Rectal smooth muscle tissue (tissue), 1 donor: ENCODE measurements around the gene AP2S1.
"Not testable (repeated sequence)": the region's sequence is repeated elsewhere in the genome, so short reads cannot be mapped to it uniquely, and the experiment has no call there.

Experiments used
- H3K27ac ChIP-seq: one replicate; pipeline ENCODE4 v1.7.0; 2013; ENCODE audit warnings: low read depth, low read length, inconsistent platforms
- H3K27me3 ChIP-seq: one replicate; pipeline ENCODE4 v1.7.0; 2013; ENCODE audit warnings: low read length; ENCODE audit not compliant: control insufficient read depth, insufficient read depth
- H3K36me3 ChIP-seq: one replicate; pipeline ENCODE4 v1.7.0; 2013; ENCODE audit warnings: low read length; ENCODE audit not compliant: control insufficient read depth, insufficient read depth
- H3K4me1 ChIP-seq: one replicate; pipeline ENCODE4 v1.7.0; 2013; ENCODE audit warnings: low read length; ENCODE audit not compliant: control insufficient read depth, insufficient read depth
- H3K4me3 ChIP-seq: one replicate; pipeline ENCODE4 v1.7.0; 2013; ENCODE audit warnings: low read length
- H3K9ac ChIP-seq: one replicate; pipeline ENCODE4 v1.7.0; 2013; ENCODE audit warnings: low read length

The AP2S1 gene

DNA sequence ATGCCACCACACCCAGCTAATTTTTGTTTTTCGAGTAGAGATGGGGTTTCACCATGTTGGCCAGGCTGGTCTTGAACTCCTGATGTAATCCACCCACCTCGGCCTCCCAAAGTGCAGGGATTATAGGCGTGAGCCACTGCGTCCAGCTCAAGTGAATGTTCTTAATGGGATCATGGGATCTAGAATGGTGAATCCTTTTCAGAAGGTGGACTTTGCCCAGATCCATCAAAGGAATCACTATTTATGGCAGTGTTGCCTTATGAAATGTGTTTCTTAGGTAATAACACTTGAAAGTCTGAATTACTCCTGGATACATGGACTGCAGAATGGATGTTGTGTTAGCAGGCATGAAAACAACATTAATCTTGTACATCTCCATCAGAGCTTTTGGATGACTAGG, 30.4 kb upstream of the AP2S1 start:
- no peak overlapping the region for H3K4me3 ChIP-seq
- no peaks in the 10 kb centered on the region for H3K4me1 ChIP-seq
- H3K9ac ChIP-seq: no peak overlapping the region
- no peaks in the 10 kb centered on the region for H3K36me3 ChIP-seq
- no peaks in the 10 kb centered on the region for H3K27me3 ChIP-seq
- no peak overlapping the region for H3K27ac ChIP-seq

DNA sequence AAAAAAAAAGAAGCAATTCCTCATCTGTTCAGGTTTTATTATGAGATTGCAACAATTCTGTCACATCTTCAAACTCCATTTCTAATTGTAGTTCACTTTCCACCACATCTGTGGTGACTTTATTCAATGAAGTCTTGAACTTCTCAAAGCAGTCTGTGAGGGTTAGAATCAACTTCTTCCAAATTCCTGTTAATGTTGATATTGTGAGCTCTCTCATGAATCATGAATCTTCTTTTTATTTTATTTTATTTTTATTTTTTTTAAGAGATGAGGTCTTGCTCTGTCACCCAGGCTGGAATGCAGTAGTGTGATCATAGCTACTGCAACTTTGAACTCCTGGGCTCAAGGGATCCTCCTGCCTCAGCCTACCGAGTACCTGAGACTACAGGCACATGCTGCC, 29.8 kb upstream of the AP2S1 start:
- no peak overlapping the region for H3K9ac ChIP-seq
- H3K4me1 ChIP-seq: no peaks in the 10 kb centered on the region
- no peak overlapping the region for H3K4me3 ChIP-seq
- no peaks in the 10 kb centered on the region for H3K36me3 ChIP-seq
- H3K27me3 ChIP-seq: no peaks in the 10 kb centered on the region
- no peak overlapping the region for H3K27ac ChIP-seq

DNA sequence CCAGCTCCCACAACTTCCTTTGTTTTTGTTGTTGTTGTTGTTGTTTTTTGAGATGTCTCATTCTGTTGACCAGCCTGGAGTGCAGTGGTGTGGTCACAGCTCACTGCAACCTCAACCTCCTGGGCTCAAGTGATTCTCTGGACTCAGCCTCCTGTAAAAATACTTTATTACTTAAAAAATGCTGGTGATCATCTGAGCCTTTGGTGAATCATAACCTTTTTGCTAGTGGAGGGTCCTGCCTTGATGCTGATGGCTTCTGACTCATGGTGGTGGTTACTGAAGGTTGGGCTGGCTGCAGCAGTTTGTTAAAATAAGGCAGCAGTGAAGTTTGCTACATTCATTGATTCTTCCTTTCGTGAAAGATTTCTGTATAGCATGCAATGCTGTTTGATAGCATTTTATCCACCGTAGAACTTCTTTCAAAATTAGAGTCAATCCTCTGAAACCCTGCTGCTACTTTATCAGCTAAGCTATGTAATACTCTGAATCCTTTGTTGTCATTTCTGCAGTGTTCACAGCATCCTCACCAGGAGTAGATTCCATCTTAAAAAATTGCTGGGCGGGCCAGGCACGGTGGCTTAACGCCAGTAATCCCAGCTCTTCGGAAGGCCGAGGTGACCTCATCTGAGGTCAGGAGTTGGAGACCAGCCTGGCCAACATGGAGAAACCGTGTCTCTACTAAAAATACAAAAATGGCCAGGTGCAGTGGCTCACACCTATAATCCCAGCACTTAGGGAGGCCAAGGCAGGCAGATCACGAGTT, 28.1 kb upstream of the AP2S1 start:
- H3K9ac ChIP-seq: no peak overlapping the region
- H3K27me3 ChIP-seq: no peaks in the 10 kb centered on the region
- H3K4me3 ChIP-seq: no peak overlapping the region
- no peaks in the 10 kb centered on the region for H3K36me3 ChIP-seq
- H3K4me1 ChIP-seq: no peaks in the 10 kb centered on the region
- no peak overlapping the region for H3K27ac ChIP-seq

DNA sequence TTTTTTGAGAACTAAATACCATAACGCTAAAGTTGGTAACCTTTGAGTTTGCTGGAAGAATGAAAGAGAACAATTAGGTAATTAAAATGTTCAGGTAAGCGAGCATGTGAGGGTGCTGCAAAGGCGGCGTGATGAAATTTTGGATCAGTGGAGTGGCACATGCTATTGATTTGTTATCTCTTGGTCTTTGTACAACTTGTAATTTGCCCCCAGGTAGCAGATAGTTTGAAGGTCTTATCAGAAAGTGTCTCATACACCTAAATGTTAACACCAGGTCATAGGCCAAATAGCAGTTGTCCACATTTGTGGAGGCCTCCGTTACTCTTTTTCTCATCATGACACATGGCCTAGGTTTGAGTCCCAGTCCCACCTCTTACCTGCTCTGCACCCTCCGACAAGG, 25.0 kb upstream of the AP2S1 start:
- H3K9ac ChIP-seq: no peak overlapping the region
- no peaks in the 10 kb centered on the region for H3K27me3 ChIP-seq
- no peak overlapping the region for H3K27ac ChIP-seq
- H3K4me1 ChIP-seq: no peaks in the 10 kb centered on the region
- H3K4me3 ChIP-seq: no peak overlapping the region
- H3K36me3 ChIP-seq: no peaks in the 10 kb centered on the region

DNA sequence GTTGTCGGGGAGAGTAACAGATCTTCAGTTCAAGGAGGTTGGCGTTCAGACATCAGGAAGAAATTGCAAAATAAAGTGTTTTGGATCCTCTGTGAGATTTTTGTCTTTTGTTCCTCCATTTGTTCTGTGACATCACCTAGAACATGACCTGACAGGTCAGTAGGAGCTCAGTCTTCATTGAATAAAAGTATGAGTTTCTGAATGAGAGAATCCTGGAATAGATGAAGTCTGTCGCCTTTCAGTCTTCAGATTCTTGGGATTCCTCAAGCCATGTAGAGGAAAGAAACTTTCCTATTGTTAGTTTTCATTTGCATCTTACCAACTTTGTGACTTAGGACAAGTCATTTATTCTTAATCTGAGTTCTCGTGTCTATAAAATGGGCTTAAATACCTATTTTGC, 24.6 kb upstream of the AP2S1 start:
- Histone ChIP-seq H3K27ac (no peak overlapping the region), H3K4me3 (no peak overlapping the region)

DNA sequence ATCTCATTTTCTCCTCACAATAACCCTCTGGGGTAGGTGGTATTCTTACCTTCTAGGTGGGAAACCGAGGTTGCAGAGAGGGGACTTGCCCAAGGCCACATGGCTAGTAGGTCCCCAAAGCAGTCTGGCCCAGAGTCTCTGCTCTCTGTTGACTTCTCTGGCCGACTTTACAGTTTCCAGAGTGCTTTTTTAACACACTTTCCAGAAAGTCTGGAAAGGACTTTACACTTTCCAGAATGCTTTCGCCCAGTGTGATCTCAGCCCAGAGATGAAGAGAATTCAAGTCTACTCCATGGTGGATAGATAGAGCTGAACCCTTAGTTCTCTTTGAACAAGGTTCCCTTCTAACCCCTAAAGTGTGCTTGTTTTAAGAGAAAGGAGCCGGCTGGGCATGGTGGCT, 22.3 kb upstream of the AP2S1 start:
- Histone ChIP-seq H3K27me3 (no peaks in the 10 kb centered on the region), H3K9ac (no peak overlapping the region), H3K4me3 (no peak overlapping the region), H3K27ac (no peak overlapping the region), H3K36me3 (no peaks in the 10 kb centered on the region), H3K4me1 (no peaks in the 10 kb centered on the region)

More for the DNA sequence above, 24.6 kb upstream of the AP2S1 start:
- no peaks in the 10 kb centered on the region for H3K36me3 ChIP-seq
- no peak overlapping the region for H3K9ac ChIP-seq
- H3K4me1 ChIP-seq: no peaks in the 10 kb centered on the region
- H3K27me3 ChIP-seq: no peaks in the 10 kb centered on the region

DNA sequence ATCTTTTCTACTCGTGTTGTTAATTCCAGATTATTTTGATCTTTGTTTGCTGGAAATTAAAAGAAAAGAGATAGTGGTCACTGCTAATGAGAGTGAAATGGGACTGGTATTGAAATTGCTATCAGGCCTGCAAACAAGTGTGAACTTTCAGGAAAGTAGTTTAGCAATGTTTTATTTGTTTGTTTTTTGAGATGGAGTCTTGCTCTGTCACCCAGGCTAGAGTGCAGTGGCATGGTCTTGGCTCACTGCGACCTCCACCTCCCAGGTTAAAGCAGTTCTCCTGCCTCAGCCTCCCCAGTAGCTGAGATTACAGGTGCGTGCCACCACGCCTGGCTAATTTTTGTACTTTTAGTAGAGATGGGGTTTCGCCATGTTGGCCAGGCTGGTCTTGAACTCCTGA, 20.5 kb upstream of the AP2S1 start:
- not testable (repeated sequence) for H3K9ac ChIP-seq, H3K4me3 ChIP-seq, H3K27ac ChIP-seq, H3K4me1 ChIP-seq, H3K27me3 ChIP-seq, H3K36me3 ChIP-seq

DNA sequence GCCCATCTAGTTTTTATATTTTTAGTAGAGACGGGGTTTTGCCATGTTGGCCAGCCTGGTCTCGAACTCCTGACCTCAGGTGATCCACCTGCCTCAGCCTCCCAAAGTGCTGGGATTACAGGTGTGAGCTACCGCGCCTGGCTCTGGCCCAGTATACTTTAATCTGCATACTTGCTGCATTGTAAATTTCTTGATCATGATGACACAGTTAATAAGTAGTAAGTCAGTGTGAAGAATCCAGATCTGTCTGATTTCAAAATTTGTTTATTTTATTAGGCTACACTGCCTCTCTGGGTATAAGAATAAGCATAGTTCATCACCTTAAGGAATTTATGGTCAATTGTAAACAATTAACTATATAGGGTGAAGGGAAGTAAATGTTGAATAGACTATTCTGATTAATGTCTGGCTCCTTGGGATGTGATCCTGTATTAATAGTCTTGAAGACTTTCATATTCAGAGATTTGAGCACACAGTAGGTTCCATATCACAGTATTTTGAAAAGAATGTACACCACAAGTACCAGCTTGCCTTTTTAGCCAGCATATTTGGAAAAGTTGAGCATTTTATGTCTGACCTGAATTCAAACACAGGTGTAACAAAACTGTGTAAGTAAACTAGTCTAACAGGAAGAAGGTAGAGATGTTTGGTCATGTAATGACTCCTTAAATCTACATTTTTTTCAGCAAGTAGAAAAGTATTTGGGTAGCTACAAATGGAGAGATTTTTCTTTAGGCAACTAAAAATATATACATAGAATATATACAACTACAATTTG, 17.6 kb upstream of the AP2S1 start:
- Histone ChIP-seq H3K27me3 (no peaks in the 10 kb centered on the region), H3K36me3 (no peaks in the 10 kb centered on the region), H3K4me3 (no peak overlapping the region), H3K4me1 (peaks cover 10% of the 10 kb centered on the region), H3K27ac (no peak overlapping the region), H3K9ac (no peak overlapping the region)

DNA sequence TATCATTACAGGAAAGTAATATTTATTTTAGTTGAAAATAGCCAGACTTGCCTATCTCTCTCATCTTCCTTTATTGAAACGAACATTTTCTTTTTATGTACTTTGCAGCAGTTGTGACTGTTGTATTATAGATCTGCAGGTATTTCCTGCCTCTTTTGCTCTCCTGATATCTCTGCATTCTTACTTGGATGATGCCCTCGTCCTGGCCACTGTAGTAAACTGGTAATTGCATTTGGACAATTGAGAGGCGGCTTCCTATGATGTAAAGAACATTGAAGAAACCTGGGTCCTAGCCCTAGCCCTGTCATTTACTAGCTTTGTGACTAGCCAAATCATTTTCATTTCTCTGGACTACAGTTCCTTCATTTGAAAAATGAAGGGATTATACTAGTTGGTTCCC, 16.5 kb upstream of the AP2S1 start:
- no peak overlapping the region for H3K27ac ChIP-seq
- no peak overlapping the region for H3K4me3 ChIP-seq
- H3K4me1 ChIP-seq: peaks cover 12% of the 10 kb centered on the region
- H3K9ac ChIP-seq: no peak overlapping the region
- H3K27me3 ChIP-seq: no peaks in the 10 kb centered on the region
- H3K36me3 ChIP-seq: no peaks in the 10 kb centered on the region

DNA sequence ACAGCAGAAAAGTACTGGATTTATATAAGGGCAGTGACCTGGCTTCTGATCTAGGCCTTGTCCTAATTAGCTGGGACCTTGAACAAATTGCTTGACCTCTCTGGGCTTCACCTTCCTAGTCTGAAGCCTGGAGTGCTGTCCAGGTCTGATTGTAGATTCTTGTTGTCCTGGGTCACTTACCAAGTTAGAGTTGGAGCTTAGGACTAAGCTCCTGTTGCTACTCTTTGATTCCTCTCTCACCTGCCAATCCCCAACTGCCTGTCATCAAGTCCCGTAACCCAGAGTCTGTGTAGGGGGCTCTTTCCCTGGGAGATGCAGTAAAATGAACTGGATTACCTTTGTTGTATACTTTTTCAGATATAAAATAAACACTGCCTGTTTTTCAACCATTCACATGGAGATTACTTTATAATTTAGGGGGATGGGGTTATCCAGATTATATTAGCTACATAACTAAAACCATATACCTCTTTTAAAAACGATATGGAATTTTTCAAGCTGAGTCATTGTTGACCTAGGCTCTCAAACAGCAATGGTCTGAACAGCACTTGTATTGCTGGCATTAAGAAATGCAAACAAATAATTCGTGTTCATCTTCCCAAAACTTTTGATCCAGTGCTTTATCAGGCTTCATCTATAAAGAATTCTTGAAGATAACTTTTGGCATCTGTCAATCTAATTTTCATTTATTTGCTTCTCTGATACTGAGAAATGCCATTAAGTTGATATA, 15.9 kb upstream of the AP2S1 start:
- H3K27me3 ChIP-seq: no peaks in the 10 kb centered on the region
- no peaks in the 10 kb centered on the region for H3K36me3 ChIP-seq
- H3K9ac ChIP-seq: no peak overlapping the region
- H3K27ac ChIP-seq: no peak overlapping the region
- no peak overlapping the region for H3K4me3 ChIP-seq
- peaks cover 16% of the 10 kb centered on the region for H3K4me1 ChIP-seq

DNA sequence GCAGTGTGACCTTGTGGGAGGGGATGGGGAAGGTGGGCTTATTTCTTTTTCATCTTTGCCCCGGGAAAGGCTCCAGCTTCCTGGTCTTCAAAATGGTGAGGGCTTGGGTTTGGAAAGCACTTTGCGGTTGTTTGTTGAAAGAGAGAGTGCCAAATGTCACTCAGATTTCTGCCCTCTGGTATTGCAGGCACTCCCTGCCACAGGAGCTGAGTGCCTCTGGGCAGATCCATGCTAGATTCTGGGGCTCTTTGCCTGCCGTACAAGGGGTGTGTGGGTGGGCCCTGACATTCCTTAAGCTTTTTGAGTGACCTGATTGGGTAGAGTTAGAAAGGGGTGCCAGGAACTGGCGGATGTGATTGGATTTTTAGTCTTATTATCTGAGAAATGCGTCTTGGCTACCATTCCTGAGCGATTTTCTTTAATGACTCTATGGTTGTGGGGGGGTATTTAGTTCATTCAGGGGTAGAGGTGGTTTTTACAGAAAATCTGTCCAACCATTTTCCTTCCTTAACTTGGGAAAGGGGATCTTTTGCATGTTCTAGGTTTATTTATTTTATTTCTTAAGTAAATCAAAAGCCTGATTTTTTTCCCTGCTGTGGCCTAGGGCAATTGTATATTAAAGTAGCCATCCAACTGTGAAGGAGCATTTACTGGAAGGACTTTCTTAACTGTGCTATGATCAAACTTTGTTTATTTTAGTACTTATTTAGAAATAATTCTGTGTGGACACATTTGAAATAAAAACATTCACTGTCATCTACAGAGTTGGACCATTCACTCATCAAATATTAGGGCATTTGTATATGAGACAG, 13.4 kb upstream of the AP2S1 start:
- H3K4me1 ChIP-seq: peaks cover 16% of the 10 kb centered on the region
- peak overlapping the region; percentile 33 for H3K4me3 ChIP-seq
- no peak overlapping the region for H3K9ac ChIP-seq
- no peak overlapping the region for H3K27ac ChIP-seq
- H3K36me3 ChIP-seq: no peaks in the 10 kb centered on the region
- no peaks in the 10 kb centered on the region for H3K27me3 ChIP-seq
